GM19468 (cell line): ENCODE results near the gene NEDD1.

Source experiments
- ATAC-seq: cut with Tn5 transposase; IDR thresholded peaks from one replicate; pipeline ENCODE4 v1.9.1; 2021; ENCODE audit warnings: mild to moderate bottlenecking, moderate library complexity, moderate number of reproducible peaks; ENCODE audit not compliant: unreplicated experiment; ENCODE audit errors: extremely low read depth

NEDD1 gene

GRCh38 chr12:96997797-96998484, 90.9 kb downstream of the NEDD1 start:
- no peak for ATAC-seq

- no peak for ATAC-seq
Observed at GRCh38 chr12:97003276-97003675, 96.2 kb downstream of the NEDD1 start.
